Stimulated activated CD8-positive, alpha-beta memory T cell treated with anti-CD3 and anti-CD28 coated beads, Interleukin-7, amount 100 ng/mL, for 24 hours (primary cell): ENCODE data around the gene KCNK4.
A peak's percentile ranks its signal among the peaks of the same experiment; 100 is the strongest.
"Not testable (repeated sequence)": the region's sequence is repeated elsewhere in the genome, so short reads cannot be mapped to it uniquely, and the experiment has no call there.

Experiments
- DNase-seq: peaks from one replicate; pipeline ENCODE4 v3.0.0-alpha.2; 2020; ENCODE audit warnings: low read depth

KCNK4 gene

GRCh38 chr11:64306876-64307622 lies 15.9 kb downstream of the KCNK4 start:
- no peak for DNase-seq

GRCh38 chr11:64307795-64308194 lies 16.7 kb downstream of the KCNK4 start:
- not testable (repeated sequence) for DNase-seq

DNA sequence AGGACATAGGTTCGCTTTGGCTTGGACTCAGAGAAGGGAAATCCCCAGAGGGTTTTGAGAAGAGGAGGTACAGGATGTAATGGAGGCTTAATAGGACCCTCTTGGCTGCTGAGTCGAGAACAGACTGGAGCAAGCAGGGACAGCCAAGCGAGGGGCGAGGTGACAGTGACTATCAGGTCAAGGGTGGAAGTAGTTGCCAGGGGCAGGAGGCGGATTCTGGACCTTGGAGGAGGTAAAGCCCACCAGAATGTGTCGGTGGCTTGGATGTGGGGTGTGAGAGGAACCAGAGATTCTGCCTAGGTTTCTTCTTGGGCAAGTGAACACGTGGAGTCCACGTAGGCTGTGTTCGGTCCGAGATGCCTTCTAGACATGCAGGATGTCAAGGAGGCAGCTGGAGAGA lies 21.8 kb downstream of the KCNK4 start:
- no peak for DNase-seq

GRCh38 chr11:64313491-64314145 lies 22.5 kb downstream of the KCNK4 start:
- DNase-seq = no peak

- no peak for DNase-seq
These were observed 23.2 kb downstream of the KCNK4 start for GRCh38 chr11:64314146-64314804.

DNA sequence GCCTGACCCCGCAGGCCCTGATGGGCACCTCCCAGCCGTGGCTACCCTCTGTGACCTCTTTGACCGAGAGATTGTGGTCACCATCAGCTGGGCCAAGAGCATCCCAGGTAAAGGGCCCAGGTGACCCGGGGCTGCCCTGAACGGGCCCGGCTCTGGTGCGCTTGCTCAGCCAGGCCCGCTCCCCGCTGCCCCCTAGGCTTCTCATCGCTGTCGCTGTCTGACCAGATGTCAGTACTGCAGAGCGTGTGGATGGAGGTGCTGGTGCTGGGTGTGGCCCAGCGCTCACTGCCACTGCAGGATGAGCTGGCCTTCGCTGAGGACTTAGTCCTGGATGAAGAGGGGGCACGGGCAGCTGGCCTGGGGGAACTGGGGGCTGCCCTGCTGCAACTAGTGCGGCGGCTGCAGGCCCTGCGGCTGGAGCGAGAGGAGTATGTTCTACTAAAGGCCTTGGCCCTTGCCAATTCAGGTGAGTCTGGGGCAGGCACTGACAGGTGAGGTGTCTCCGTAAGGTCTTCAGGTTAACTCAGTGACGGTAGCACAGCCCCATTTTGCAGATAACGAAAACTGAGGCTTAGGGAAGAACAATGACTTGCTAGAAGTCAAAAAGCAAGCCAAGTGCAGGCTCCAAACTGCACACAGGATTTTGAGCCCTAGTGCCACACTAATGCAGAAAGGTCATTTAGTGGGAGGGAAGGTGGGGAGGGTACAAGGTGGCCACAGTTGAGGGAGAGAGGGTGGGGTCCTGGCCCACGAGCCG lies 23.9 kb downstream of the KCNK4 start:
- DNase-seq = no peak

DNA sequence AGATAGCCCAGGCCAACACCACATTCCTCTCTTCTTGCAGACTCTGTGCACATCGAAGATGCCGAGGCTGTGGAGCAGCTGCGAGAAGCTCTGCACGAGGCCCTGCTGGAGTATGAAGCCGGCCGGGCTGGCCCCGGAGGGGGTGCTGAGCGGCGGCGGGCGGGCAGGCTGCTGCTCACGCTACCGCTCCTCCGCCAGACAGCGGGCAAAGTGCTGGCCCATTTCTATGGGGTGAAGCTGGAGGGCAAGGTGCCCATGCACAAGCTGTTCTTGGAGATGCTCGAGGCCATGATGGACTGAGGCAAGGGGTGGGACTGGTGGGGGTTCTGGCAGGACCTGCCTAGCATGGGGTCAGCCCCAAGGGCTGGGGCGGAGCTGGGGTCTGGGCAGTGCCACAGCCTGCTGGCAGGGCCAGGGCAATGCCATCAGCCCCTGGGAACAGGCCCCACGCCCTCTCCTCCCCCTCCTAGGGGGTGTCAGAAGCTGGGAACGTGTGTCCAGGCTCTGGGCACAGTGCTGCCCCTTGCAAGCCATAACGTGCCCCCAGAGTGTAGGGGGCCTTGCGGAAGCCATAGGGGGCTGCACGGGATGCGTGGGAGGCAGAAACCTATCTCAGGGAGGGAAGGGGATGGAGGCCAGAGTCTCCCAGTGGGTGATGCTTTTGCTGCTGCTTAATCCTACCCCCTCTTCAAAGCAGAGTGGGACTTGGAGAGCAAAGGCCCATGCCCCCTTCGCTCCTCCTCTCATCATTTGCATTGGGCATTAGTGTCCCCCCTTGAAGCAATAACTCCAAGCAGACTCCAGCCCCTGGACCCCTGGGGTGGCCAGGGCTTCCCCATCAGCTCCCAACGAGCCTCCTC lies 24.8 kb downstream of the KCNK4 start:
- DNase-seq = not testable (repeated sequence)

DNA sequence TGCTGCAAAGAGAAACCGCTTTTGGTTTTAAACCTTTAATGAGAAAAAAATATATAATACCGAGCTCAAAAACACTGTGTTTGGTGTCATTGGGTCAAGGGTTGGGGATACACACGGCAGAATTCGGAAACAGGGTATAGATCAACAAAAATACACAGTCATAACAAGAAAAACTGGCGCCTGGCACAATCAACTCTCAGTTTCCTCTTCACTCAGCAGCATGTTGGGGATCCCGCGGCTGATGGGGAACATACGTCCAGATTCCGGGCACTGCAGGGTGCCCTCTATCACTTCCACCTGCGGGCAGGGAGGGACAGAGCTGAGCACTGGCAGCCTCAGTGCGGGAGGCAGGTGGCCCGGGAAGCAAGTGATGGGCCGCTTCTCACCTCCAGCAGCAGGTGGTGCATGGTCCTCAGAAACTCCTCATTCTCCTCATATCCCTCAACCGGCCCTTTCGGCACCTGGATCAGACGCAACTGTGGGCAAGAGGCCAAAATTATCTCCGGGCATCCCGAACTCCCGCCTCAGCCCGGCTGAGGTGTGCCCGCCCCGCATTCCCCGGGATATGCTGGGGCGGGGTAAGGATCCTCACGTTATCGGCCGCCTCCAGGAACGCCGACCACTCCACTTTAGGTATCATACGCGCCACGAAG lies 25.7 kb downstream of the KCNK4 start:
- DNase-seq = no peak

- DNase-seq = peak; percentile 93
These were observed 26.3 kb downstream of the KCNK4 start, which contains the start of gene TRMT112 for GRCh38 chr11:64317325-64317960. Gene TRMT112 (minus strand): TSS chr11:64317559. CDS start chr11:64317526, 33 bp downstream.

DNA sequence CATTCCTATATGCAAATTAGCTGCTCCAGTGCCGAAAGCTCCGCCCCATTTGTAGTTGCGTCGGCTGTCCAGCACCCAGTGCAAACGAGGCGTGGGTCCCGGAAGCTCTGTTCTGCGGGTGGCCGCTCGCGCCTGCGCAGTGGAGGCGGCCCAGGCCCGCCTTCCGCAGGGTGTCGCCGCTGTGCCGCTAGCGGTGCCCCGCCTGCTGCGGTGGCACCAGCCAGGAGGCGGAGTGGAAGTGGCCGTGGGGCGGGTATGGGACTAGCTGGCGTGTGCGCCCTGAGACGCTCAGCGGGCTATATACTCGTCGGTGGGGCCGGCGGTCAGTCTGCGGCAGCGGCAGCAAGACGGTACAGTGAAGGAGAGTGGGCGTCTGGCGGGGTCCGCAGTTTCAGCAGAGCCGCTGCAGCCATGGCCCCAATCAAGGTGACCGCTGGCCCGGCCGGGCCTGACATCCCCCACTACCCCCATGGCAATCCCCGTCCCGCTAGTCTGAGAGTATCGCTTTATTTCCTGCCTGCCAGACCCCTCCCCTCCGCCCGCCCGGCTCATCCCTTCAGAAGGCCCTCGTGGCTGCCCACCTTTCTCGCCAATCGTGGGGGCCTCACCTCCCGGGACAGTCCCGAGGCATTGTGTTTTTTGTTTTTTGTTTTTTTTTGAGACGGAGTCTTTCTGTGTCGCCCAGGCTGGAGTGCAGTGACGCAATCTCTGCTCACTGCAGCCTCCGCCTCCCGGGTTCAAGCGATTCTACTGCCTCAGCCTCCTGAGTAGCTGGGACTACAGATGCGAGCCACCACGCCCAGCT lies 27.1 kb downstream of the KCNK4 start, which contains the start of gene PRDX5:
Gene PRDX5, plus strand, starts transcription at position 161 of the 805 bp plus-strand sequence. Its CDS starts 95 bp downstream, at position 256.
- peak; percentile 84 for DNase-seq

GRCh38 chr11:64318766-64319761 lies 28.0 kb downstream of the KCNK4 start:
- no peak for DNase-seq

GRCh38 chr11:64320556-64320955 lies 29.5 kb downstream of the KCNK4 start:
- DNase-seq = no peak

DNA sequence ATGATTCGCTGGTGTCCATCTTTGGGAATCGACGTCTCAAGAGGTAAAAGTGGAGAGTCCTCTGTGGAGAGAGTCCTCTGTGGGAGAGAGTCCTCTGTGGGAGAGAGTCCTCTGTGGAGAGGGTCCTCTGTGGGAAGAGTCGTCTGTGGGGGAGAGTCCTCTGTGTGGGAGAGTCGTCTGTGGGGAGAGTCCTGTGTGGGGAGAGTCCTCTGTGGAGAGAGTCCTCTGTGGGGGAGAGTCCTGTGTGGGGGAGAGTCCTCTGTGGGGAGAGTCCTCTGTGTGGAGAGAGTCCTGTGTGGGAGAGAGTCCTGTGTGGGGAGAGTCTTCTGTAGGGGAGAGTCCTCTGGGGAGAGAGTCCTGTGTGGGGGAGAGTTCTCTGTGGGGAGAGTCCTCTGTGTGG lies 29.9 kb downstream of the KCNK4 start:
- no peak for DNase-seq

DNA sequence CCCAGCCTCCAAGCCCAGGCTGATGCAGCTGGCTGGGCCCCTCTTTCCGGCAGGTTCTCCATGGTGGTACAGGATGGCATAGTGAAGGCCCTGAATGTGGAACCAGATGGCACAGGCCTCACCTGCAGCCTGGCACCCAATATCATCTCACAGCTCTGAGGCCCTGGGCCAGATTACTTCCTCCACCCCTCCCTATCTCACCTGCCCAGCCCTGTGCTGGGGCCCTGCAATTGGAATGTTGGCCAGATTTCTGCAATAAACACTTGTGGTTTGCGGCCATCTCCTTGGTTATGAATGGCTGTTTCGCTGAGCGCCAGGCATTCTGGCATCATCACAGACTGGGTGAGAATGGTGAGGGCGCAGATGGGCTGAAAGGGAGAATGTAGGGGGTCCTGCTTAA lies 30.4 kb downstream of the KCNK4 start:
- DNase-seq = no peak

DNA sequence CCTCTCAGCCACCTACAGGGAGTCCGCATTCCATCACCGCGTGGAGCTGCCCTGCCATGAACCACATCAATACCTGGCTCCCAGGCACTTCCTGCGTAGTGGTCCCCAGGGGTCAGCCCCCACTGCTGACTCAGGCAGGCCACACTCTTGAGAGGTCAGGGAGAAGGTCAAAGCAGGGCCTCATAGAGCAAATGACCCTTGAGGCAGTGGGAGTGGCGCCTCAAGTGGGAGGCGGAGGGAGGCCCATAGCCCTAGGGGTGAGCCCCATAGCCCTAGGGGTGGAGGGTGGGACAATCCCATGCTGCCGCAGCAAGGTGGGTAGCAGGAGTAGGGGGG lies 31.8 kb downstream of the KCNK4 start:
- DNase-seq = no peak

GRCh38 chr11:64323373-64323772 lies 32.3 kb downstream of the KCNK4 start:
- no peak for DNase-seq

GRCh38 chr11:64323984-64324383 lies 32.9 kb downstream of the KCNK4 start:
- DNase-seq = not testable (repeated sequence)
